HL-60 (cell line): ENCODE measurements around the gene EGFL6.

Source experiments
- DNase-seq, 2 experiments: peaks; one replicate each; pipeline ENCODE4 v3.0.0-alpha.2; 2010 to 2020; ENCODE audit warnings: low read depth in 1 of 2, low spot score in 1 of 2
- H3K27ac ChIP-seq: fragments of 250-450 bp; sonication (Bioruptor Pico); replicated peaks from 2 replicates; pipeline ENCODE4 v1.5.1; 2020; ENCODE audit warnings: mild to moderate bottlenecking, moderate library complexity
- H3K27me3 ChIP-seq: fragments of 250-450 bp; sonication (Bioruptor Pico); 2 replicates; pipeline ENCODE4 v1.5.1; 2021; ENCODE audit warnings: mild to moderate bottlenecking, moderate library complexity; ENCODE audit not compliant: insufficient read depth, poor library complexity, severe bottlenecking
- H3K4me3 ChIP-seq: replicated peaks from 2 replicates; pipeline ENCODE4 v1.5.1; 2011; ENCODE audit warnings: mild to moderate bottlenecking, control low read depth, low read length; ENCODE audit not compliant: insufficient read depth
- CTCF ChIP-seq: IDR thresholded peaks from one replicate; pipeline ENCODE4 v1.5.1; 2011; ENCODE audit warnings: low read length, control low read depth, inconsistent platforms; ENCODE audit not compliant: insufficient read depth
- GABPA ChIP-seq: IDR thresholded peaks from 2 replicates; pipeline ENCODE4 v1.6.1; 2012; ENCODE audit warnings: low read depth
- POLR2AphosphoS5 ChIP-seq: IDR thresholded peaks from 2 replicates; pipeline ENCODE4 v1.6.1; 2012; ENCODE audit warnings: low read depth
- REST ChIP-seq: IDR thresholded peaks from 2 replicates; pipeline ENCODE4 v1.6.1; 2012; ENCODE audit warnings: low read depth; ENCODE audit not compliant: insufficient replicate concordance
- SPI1 ChIP-seq: IDR thresholded peaks from 2 replicates; pipeline ENCODE4 v1.6.1; 2012; ENCODE audit warnings: low read depth, mild to moderate bottlenecking, borderline replicate concordance

EGFL6 gene

GRCh38 chrX:13599491-13599890 is 30.1 kb downstream of the EGFL6 start:
- Histone ChIP-seq H3K27me3 (no peaks in the 10 kb centered on the region), H3K27ac (no peak overlapping the region), H3K4me3 (no peak overlapping the region)
- no peak for DNase-seq
- TF ChIP-seq SPI1 (no peak), CTCF (no peak), GABPA (no peak), POLR2AphosphoS5 (no peak)

- no peak for DNase-seq
- Histone ChIP-seq H3K27ac (no peak overlapping the region), H3K27me3 (no peaks in the 10 kb centered on the region), H3K4me3 (no peak overlapping the region)
- no peak for TF ChIP-seq SPI1
- TF ChIP-seq GABPA = no peak
- no peak for TF ChIP-seq POLR2AphosphoS5
- no peak for TF ChIP-seq REST
- TF ChIP-seq CTCF = no peak
These were observed 36.2 kb downstream of the EGFL6 start for GRCh38 chrX:13605611-13606010.

GRCh38 chrX:13607331-13607995 is 38.1 kb downstream of the EGFL6 start:
- no peak for TF ChIP-seq SPI1
- no peak for TF ChIP-seq REST
- TF ChIP-seq GABPA = no peak
- no peak for TF ChIP-seq CTCF
- no peak for TF ChIP-seq POLR2AphosphoS5

GRCh38 chrX:13607996-13608365 is 38.6 kb downstream of the EGFL6 start:
- H3K27ac ChIP-seq = no peak overlapping the region
- TF ChIP-seq CTCF = no peak
- no peak for TF ChIP-seq POLR2AphosphoS5
- TF ChIP-seq REST = no peak
- no peak for TF ChIP-seq SPI1
- TF ChIP-seq GABPA = no peak
- DNase-seq = no peak
- H3K27me3 ChIP-seq = no peaks in the 10 kb centered on the region
- no peak overlapping the region for H3K4me3 ChIP-seq

More at GRCh38 chrX:13607331-13607995, 38.1 kb downstream of the EGFL6 start:
- Histone ChIP-seq H3K27ac (no peak overlapping the region), H3K4me3 (no peak overlapping the region), H3K27me3 (no peaks in the 10 kb centered on the region)
- DNase-seq = no peak
